ENCODE results near the gene MGA. TPM values are rescaled to one million over a fixed set of nuclear protein-coding genes. Genes with fewer than 3 reads are reported as not detected.

The MGA gene
- polyA plus RNA-seq, 2 of the 4 experiments (the other 2 are of a cell fraction), result 4.5 to 13.8 TPM

- POLR2A ChIA-PET, result no interaction called here
- no peak for FAIRE-seq
- no peak for DNase-seq (ENCODE audit: low read depth in 1 of 2, low spot score in 1 of 2)
- CTCF ChIA-PET, result interaction anchor here (1.1 to 1.2 kb wide), 2 partner anchors 43 to 44 kb away, joined by 3 read pairs; partner anchors contain the start of gene MAPKBP1
- Histone ChIP-seq H3K4me3 (no peak overlapping the region), H3K4me2 (no peak overlapping the region), H3K9me3 (no peaks in the 10 kb centered on the region), H3K4me1 (no peaks in the 10 kb centered on the region), H3K27ac (no peak overlapping the region)
- WGBS (ENCODE audit: missing lambda C conversion rate), result no CpG with 5 or more reads among the region's 9 CpGs
- no peak for TF ChIP-seq POLR2A (IDR thresholded peaks at IDR 0.05; ENCODE audit: low read length)
- TF ChIP-seq CHD2 (IDR thresholded peaks at IDR 0.05; ENCODE audit: low read length, partially characterized antibody), result no peak
- no peak for TF ChIP-seq ZSCAN20 (CRISPR knock-in tag; IDR thresholded peaks at IDR 0.05)
- TF ChIP-seq RFX5 (IDR thresholded peaks at IDR 0.05), result no peak
- no peak for TF ChIP-seq POLR2AphosphoS2 (conservative IDR thresholded peaks at IDR 0.05; ENCODE audit: low read length)
- no peak for TF ChIP-seq RNF2 (IDR thresholded peaks at IDR 0.05; ENCODE audit: borderline replicate concordance, low read depth)
- TF ChIP-seq MAZ (IDR thresholded peaks at IDR 0.05; ENCODE audit: borderline replicate concordance, low read depth, low read length), result no peak
- TF ChIP-seq CBX8 (IDR thresholded peaks at IDR 0.05), result no peak
- no peak for TF ChIP-seq ZFP36 (IDR thresholded peaks at IDR 0.05; ENCODE audit: borderline replicate concordance, partially characterized antibody)
- no peak for TF ChIP-seq EP300 (IDR thresholded peaks at IDR 0.05)
- no peak for TF ChIP-seq GATA3 (IDR thresholded peaks at IDR 0.05; ENCODE audit: borderline replicate concordance)
- TF ChIP-seq MAFK (IDR thresholded peaks at IDR 0.05; ENCODE audit: partially characterized antibody), result no peak
- TF ChIP-seq FOSB (CRISPR knock-in tag; IDR thresholded peaks at IDR 0.05), result no peak
- TF ChIP-seq ELK1 (IDR thresholded peaks at IDR 0.05; ENCODE audit: low read depth, low read length), result no peak
- TF ChIP-seq CTCF (IDR thresholded peaks at IDR 0.05), result no peak
- no peak for TF ChIP-seq NR3C1 (IDR thresholded peaks at IDR 0.05)
- no peak for TF ChIP-seq USF2 (IDR thresholded peaks at IDR 0.05)
- ATAC-seq, result no peak
These were observed 156.6 kb downstream of the MGA start for GRCh38 chr15:41816788-41817187.

GRCh38 chr15:41817327-41817726 lies 157.1 kb downstream of the MGA start:
- no peak overlapping the region for H3K4me2 ChIP-seq
- no peak overlapping the region for H3K27ac ChIP-seq
- no peaks in the 10 kb centered on the region for H3K9me3 ChIP-seq
- WGBS (ENCODE audit: missing lambda C conversion rate), result 93% methylated on average over 12 of the region's 14 CpGs
- ChIA-PET CTCF (interaction anchor here (1.1 to 1.2 kb wide), 3 partner anchors 23 to 44 kb away, joined by 3 read pairs; partner anchors contain the start of gene MAPKBP1), POLR2A (no interaction called here)
- ATAC-seq (no peak), FAIRE-seq (no peak), DNase-seq (ENCODE audit: low read depth in 1 of 2, low spot score in 1 of 2) (no peak)
- no peaks in the 10 kb centered on the region for H3K4me1 ChIP-seq
- H3K4me3 ChIP-seq, result no peak overlapping the region
- TF ChIP-seq FOSL2 (IDR thresholded peaks at IDR 0.05) (no peak), FOSL2 (CRISPR knock-in tag; IDR thresholded peaks at IDR 0.05) (no peak), CEBPB (IDR thresholded peaks at IDR 0.05) (no peak), PBX3 (IDR thresholded peaks at IDR 0.05) (no peak), CHD4 (IDR thresholded peaks at IDR 0.05; ENCODE audit: borderline replicate concordance) (no peak)
